Right ventricle myocardium superior (tissue), 1 donor: ENCODE results near the gene SLC25A25. TPM values are rescaled to one million over a fixed set of nuclear protein-coding genes. Genes with fewer than 3 reads are reported as not detected.

ENCODE experiments used
- ATAC-seq: fragments of 200-7000 bp; cut with Tn5 transposase; one replicate; pipeline ENCODE4 v1.9.1; 2020; ENCODE audit warnings: mild to moderate bottlenecking; ENCODE audit not compliant: poor library complexity
- DNase-seq: peaks from one replicate; pipeline ENCODE4 v3.0.0-alpha.2; 2020
- intact Hi-C: fragments of 100-400 bp; cut with DNase I; formaldehyde crosslinking; loops from one replicate; pipeline ENCODE4 v1.11.2; 2022
- total RNA-seq: library from RNA; stranded (reverse); fragmentation: NEBNext Ultra II Directional; extraction: Animal tissue kit (Norgen Biotek cat#: 25700); gene quantifications from one replicate; pipeline ENCODE4 v1.2.1, GENCODE V29; 2021
- donor health status: DM: no; HTN: yes; CAD: no; lungs with severe emphysema.

SLC25A25 gene
- total RNA-seq, 1 donor from 2014 or later, result 5.0 TPM

GRCh38 chr9:128146591-128147120 is 78.6 kb downstream of the SLC25A25 start:
- peak; percentile 14 for DNase-seq
- intact Hi-C loops, result no loop called here
- no peak for ATAC-seq

GRCh38 chr9:128148509-128149000 is 80.5 kb downstream of the SLC25A25 start:
- ATAC-seq, result no peak
- DNase-seq, result no peak
- intact Hi-C loops, result no loop called here

GRCh38 chr9:128149001-128149701 is 81.1 kb downstream of the SLC25A25 start, which contains the start of gene LCN2:
Gene LCN2, plus strand, starts transcription at chr9:128149453. Its CDS starts 73 bp downstream, at chr9:128149526.
- intact Hi-C loops, result no loop called here
- peak; percentile 27 for DNase-seq
- peak; percentile 5 for ATAC-seq

DNA sequence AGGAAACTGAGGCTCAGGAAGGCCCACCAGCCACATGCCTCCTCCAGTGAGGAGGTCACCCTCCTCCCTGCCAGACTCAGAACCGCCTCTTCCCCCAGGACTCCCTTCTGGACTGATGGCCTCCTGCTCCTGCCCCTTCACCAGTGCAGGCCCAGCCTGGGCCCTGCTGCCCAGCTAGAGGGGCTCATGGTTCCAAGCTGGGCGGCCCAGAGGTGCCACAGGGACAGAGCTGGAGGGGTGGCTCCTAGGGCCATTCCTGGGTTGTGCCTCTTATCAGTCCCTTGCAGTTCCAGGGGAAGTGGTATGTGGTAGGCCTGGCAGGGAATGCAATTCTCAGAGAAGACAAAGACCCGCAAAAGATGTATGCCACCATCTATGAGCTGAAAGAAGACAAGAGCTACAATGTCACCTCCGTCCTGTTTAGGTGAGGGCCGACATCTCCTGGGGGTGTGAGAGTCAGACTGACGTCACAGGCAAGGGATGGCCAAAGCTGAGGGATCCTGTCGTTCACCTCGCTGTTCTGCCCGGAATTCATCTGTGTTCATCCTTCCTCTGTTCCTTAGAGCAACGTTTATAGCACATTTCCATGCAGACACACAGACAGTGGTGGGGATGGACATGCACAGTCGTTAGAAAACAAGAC is 82.0 kb downstream of the SLC25A25 start:
- no peak for ATAC-seq
- intact Hi-C loops, result no loop called here
- peak; percentile 17 for DNase-seq

DNA sequence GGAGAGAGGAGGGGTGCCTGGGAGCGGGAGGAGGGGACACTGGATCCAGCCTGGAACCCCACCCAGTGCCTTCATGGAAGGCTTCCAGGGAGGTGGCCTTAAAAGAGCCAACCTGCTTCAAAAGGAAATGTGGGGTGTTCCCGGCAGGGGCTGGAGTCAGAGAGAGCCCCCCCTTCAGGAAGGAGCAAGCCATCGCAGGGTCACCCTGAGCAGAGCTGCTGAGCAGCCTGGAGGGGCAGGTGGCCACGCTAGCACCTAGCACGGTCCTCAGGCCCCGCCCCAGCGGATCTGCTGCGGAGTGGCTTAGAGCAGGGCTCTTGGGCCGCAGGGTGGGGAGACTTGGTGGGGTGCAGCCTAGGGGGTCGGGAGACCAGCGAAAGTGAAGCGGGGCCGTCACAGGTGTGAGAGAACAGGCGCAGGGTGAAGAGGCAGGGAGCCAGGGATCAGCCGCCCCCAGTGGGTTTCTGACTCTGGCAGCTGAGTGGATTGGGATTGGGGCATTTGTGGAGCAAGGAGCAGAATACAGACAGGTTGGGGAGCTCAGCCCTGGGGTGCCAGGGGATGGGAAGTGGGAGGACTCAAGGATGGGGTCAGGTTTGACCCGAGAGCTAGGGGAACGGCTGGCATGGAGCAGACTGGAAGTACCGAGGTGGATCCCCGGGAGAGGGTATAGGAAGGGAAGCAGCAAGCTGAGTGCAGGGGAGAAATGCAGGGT is 82.7 kb downstream of the SLC25A25 start:
- intact Hi-C loops, result no loop called here
- DNase-seq (peak; percentile 38), ATAC-seq (no peak)

DNA sequence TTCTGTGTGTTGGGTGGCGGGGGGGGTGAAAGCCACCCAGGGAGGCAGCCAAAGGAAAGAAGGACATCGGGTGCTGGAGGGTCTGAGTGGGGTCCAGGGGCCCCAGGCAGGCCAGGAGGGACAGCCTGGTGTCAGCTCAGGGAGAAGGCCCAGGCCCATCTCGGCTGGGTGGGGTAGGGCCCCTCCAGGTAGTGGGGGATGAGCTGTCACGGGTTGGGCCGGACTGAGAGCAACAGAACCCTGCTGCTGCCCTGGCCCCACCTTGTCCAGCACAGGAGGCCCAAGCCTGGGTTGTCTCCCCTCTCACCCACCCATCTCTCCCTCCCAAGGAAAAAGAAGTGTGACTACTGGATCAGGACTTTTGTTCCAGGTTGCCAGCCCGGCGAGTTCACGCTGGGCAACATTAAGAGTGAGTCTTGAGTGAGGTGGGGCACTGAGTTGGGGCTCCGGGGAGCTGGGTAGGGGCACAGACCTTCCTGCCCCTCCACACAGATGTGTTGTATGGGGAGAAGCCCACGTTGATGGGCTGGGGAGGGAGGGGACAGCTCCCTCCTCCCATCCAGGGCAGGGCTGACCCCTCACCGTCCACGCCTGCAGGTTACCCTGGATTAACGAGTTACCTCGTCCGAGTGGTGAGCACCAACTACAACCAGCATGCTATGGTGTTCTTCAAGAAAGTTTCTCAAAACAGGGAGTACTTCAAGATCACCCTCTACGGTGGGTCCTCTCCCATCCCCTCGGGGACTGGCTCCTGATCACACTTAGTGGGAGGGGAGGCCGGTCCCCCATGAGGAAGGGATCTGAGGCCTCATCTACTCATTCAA is 83.5 kb downstream of the SLC25A25 start:
- ATAC-seq (no peak), DNase-seq (peak; percentile 18)
- intact Hi-C loops, result no loop called here

DNA sequence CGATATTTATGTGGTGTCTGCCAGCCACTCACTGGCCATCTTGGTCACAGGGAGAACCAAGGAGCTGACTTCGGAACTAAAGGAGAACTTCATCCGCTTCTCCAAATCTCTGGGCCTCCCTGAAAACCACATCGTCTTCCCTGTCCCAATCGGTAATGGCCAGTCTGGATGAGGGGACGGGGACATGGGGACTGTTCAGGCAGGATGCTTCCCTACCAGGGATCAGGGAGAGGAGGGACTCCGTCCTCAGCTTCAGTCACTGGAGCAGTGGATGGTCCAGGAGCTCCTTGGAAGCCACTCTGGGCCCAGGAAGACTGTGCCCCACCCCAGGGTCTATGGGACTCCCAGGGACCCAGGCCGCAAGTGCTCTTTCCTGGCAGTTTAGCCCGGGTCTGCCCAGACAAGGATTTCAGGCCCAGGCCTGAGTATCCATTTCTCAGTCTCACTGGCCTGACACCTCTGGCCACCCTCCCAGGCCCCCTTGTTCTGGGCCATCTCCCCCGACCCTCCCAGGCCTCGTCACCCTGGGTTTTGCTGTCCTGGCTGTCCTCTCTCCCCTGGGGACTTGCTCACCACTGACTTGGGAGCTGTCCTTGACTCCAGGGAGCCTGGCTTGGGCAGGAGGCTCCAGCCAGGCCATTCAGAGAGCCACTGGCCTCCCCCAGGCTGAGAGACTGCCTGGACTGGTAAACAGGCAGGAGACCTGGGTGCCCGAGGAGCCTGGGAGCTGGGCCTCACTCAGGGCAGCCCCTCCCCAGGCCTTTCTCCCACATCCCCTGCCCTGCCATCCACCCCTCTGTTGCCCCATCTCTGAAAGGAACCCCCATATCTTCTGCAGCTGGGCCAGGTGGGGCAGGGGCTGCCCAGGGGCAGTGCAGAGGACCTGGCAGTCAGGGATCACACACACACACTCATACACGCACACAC is 84.4 kb downstream of the SLC25A25 start:
- ATAC-seq (no peak), DNase-seq (peak; percentile 27)
- intact Hi-C loops, result no loop called here

GRCh38 chr9:128153060-128153946 is 85.3 kb downstream of the SLC25A25 start:
- intact Hi-C loops, result no loop called here
- ATAC-seq (no peak), DNase-seq (peak; percentile 25)

- no peak for ATAC-seq
Observed at GRCh38 chr9:128153947-128154695, 86.1 kb downstream of the SLC25A25 start.

DNA sequence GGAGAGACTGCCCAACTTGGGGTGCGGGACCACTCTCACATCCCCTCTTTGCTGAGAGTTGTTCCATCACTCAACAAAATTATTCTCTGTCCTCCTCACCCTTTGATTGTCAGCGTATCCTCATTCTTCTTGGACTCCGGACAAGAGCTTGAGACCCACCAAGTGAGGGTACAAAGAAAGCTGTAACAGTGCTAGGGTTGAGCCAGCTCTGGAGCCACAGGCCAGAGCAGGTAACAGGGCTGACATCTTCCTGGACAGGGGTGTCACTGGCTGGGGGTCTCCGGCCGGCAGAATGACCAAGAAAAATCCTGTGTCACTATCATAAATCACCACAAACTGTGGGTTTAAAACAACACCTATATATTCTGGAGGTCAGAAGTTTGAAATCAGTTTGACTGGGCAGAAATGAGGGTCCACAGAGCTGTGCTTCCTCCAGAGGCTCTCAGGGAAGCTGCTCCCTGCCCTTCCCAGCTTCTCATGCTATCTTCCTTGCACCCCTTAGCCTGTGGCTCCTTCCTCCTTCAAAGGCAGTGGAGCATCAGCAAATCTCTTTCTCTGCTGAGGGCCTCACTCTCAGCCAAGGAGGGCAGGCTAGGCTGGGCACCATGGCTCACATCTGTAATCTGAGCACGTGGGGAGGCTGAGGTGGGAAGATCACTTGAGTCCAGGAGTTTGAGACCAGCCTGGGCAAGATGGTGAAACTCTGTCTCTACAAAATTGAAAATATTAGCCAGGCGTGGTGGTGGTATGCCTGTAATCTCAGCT is 87.9 kb downstream of the SLC25A25 start:
- peak; percentile 13 for DNase-seq
- intact Hi-C loops, result no loop called here

More at GRCh38 chr9:128153947-128154695, 86.1 kb downstream of the SLC25A25 start:
- peak; percentile 38 for DNase-seq
- intact Hi-C loops, result no loop called here

More for the DNA sequence above, 87.9 kb downstream of the SLC25A25 start:
- ATAC-seq, result no peak

Other genes starting within 250 kb of the SLC25A25 start
- 118 TPM for gene ENG, start 213.6 kb upstream of the SLC25A25 start, total RNA-seq
- gene AK1, start 190.6 kb upstream of the SLC25A25 start, total RNA-seq, result 932 TPM
- gene ST6GALNAC6, start 168.6 kb upstream of the SLC25A25 start, total RNA-seq, result 38.2 TPM
- 18.1 TPM for gene ST6GALNAC4, start 151.2 kb upstream of the SLC25A25 start, total RNA-seq
- 0.48 TPM for gene PIP5KL1, start 137.5 kb upstream of the SLC25A25 start, total RNA-seq
- 9.9 TPM for gene DPM2, start 130.4 kb upstream of the SLC25A25 start, total RNA-seq
- gene EEIG1, start 87.2 kb upstream of the SLC25A25 start, total RNA-seq, result 21.8 TPM
- 4.5 TPM for gene NAIF1, start 912 bp upstream of the SLC25A25 start, total RNA-seq
- gene PTGES2, start 59.5 kb downstream of the SLC25A25 start, total RNA-seq, result 155 TPM
- gene LCN2, start 81.2 kb downstream of the SLC25A25 start, total RNA-seq, result not detected
- 31.3 TPM for gene BBLN, start 92.0 kb downstream of the SLC25A25 start, total RNA-seq
- 75.3 TPM for gene CIZ1, start 123.3 kb downstream of the SLC25A25 start, total RNA-seq
- gene DNM1, start 135.1 kb downstream of the SLC25A25 start, total RNA-seq, result 7.0 TPM
- 77.7 TPM for gene GOLGA2, start 207.8 kb downstream of the SLC25A25 start, total RNA-seq
- gene SWI5, start 208.0 kb downstream of the SLC25A25 start, total RNA-seq, result 16.3 TPM